HAP-1 (cell line): Measurements from ENCODE around the gene CCZ1.
A peak's percentile ranks its signal among the peaks of the same experiment; 100 is the strongest.
"Not testable (repeated sequence)": the region's sequence is repeated elsewhere in the genome, so short reads cannot be mapped to it uniquely, and the experiment has no call there.

Experiments used
- DNase-seq, 2 experiments: peaks; one replicate each; pipeline ENCODE4 v3.0.0-alpha.2; 2016 to 2020; ENCODE audit warnings: low spot score in 2 of 2
- H3K27me3 ChIP-seq: fragments of 250-450 bp; sonication (Bioruptor Pico); 2 replicates; pipeline ENCODE4 v1.5.1; 2020; ENCODE audit warnings: low read depth, mild to moderate bottlenecking, moderate library complexity
- H3K36me3 ChIP-seq: fragments of 250-450 bp; sonication (Bioruptor Pico); replicated peaks from 2 replicates; pipeline ENCODE4 v1.5.1; 2020; ENCODE audit warnings: mild to moderate bottlenecking
- H3K4me1 ChIP-seq: fragments of 250-450 bp; sonication (Bioruptor Pico); 2 replicates; pipeline ENCODE4 v1.5.1; 2020; ENCODE audit warnings: mild to moderate bottlenecking
- H3K4me3 ChIP-seq: fragments of 250-450 bp; sonication (Bioruptor Pico); 2 replicates; pipeline ENCODE4 v1.5.1; 2020; ENCODE audit warnings: mild to moderate bottlenecking, moderate library complexity
- H3K9me3 ChIP-seq: fragments of 250-450 bp; sonication (Bioruptor Pico); 2 replicates; pipeline ENCODE4 v1.5.1; 2020; ENCODE audit warnings: mild to moderate bottlenecking, moderate library complexity
- in situ Hi-C: fragments of 300-500 bp; cut with MboI; formaldehyde crosslinking; loops from 3 replicates; pipeline ENCODE4 v1.14.3; 2020; ENCODE audit warnings: low sequenced_read_pairs, inconsistent platforms, mixed read lengths

Gene CCZ1

DNA sequence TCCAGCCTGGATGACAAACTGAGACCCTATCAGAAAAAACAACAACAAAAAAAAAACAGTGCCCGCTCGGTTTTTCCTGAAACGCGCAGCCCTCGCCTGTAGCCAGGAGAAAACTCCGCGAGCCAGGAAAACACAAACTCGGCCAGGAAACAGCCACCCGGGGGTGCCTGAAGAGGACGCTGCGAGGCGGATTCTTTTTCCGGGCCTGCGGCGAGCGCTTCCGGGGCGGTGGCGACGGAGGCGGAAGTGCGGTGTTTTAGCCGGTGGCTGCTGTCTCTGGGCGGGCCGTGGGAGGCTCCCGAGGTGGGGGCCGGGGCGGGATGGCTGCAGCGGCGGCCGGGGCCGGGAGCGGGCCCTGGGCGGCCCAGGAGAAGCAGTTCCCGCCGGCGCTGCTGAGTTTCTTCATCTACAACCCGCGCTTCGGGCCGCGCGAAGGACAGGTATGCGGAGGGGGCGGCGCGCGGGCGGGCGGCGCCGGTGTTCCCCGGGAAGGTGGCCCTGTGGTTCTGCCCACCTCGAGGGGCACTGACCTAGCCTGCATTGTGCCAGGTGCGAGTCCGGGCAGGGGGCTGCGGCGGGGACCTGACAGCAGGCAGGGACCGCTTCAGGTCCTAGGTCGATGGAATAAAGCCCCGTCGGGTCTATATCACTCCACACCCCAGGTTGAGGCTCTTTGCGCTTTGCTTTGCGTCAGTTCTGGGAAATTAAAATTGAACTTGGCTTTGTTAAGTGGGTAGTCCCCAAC, at the start of gene CCZ1:
Gene CCZ1 (plus strand): TSS at position 254 of the 745 bp plus-strand sequence. CDS start 67 bp downstream, at position 321.
- peak within 1 kb of the TSS; percentile 20 for H3K4me3 ChIP-seq
- H3K27me3 ChIP-seq, H3K4me1 ChIP-seq, in situ Hi-C loops, H3K36me3 ChIP-seq, H3K9me3 ChIP-seq: not testable (repeated sequence)
- peak; percentile 16 to 87 for DNase-seq

DNA sequence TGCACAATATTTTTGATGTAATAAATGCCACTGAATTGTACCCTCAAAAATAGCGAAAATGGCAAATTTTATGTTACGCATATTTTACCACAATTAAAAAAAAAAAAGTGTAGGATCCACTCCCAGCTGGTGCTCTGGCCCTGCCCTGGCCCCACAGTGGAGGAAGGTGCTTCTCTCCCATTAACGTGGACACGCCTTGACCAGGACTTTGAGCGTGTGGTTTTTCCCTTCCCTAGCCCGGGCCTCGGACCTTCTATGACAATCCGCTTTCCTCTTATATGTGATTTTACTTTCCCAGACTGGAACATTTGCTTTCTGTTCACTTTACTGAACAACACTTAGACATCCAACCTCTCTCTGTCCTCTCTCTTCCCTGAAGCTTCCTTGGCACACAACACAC, 47.6 kb upstream of the CCZ1 start:
- Histone ChIP-seq H3K4me3 (no peak overlapping the region), H3K4me1 (0 out of 2 replicates have a peak, but pooled peaks cover 2% of the 10 kb centered on the region)
- in situ Hi-C loops: loop anchor here (25.0 kb wide), 1 partner anchor 136 kb away; no protein-coding TSS in a partner anchor

DNA sequence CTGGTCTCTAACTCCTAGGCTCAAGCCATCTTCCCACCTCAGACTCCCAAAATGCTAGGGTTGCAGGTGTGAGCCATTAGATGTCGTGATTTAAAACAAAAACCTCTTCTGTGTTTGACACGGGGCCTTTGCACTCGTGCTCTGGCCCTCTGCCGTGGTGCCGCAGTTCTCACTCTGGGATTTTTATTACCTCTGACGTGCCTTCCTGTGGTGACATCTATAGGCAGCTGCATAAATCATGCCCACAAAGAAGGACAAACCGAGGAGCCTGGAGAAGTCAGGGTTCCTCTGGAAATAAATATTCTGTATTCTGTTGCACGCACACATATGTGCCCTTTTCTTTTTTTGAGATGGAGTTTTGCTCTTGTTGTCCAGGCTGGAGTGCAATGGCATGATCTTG, 43.8 kb upstream of the CCZ1 start:
- H3K27me3 ChIP-seq: no peaks in the 10 kb centered on the region
- DNase-seq: no peak
- H3K4me1 ChIP-seq: peaks cover 2% of the 10 kb centered on the region; the same call in 1 of the 2 replicates
- no peak overlapping the region for H3K4me3 ChIP-seq
- H3K9me3 ChIP-seq: no peaks in the 10 kb centered on the region
- in situ Hi-C loops: loop anchor here (25.0 kb wide), 1 partner anchor 133 kb away; no protein-coding TSS in a partner anchor
- no peaks in the 10 kb centered on the region for H3K36me3 ChIP-seq

More for the DNA sequence above, 47.6 kb upstream of the CCZ1 start:
- no peak for DNase-seq
- H3K36me3 ChIP-seq: no peaks in the 10 kb centered on the region
- no peaks in the 10 kb centered on the region for H3K9me3 ChIP-seq
- no peaks in the 10 kb centered on the region for H3K27me3 ChIP-seq

DNA sequence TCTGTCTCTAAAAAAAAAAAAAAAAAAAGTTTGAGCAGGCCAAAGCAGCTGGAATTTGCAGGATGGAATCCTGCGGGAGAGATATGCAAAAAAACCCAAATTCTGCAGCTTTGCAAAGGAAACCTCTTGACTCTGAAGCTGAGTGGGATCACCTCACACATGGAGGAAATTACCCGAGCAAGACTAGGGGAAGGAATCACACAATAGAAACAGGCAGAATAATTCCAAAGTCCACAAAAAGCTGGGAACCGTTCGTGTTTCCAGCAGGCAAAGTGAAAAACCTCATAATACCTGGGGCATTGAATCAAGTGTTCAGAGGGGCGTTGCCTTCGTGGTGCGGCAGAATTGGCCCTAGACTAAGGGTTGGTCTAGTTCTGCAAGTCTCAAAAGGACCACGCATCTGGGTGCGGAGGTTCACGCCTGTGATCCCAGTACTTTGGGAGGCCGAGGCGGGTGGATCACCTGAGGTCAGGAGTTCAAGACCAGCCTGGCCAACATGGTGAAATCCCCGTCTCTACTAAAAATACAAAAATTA, 41.4 kb upstream of the CCZ1 start:
- H3K36me3 ChIP-seq, H3K4me3 ChIP-seq, DNase-seq, H3K9me3 ChIP-seq, H3K27me3 ChIP-seq, H3K4me1 ChIP-seq: not testable (repeated sequence)
- in situ Hi-C loops: loop anchor here (25.0 kb wide), 1 partner anchor 130 kb away; no protein-coding TSS in a partner anchor

DNA sequence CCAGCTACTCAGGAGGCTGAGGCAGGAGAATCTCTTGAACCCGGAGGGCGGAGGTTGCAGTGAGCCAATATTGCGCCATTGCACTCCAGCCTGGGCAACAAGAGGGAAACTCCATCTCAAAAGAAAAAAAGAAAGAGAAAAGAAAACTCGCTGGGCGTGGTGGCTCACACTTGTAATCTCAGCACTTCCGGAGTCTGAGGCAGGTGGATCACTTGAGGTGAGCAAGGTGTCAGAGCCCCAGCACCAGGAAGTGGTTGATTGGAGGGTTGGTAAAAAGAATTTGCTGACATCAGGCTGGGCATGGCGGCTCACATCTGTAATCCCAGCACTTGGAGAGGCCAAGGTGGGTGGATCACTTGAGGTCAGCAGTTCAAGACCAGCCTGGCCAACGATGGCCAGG, 40.0 kb upstream of the CCZ1 start:
- H3K4me3 ChIP-seq, H3K27me3 ChIP-seq, H3K4me1 ChIP-seq, H3K36me3 ChIP-seq, H3K9me3 ChIP-seq, DNase-seq: not testable (repeated sequence)
- in situ Hi-C loops: loop anchor here (25.0 kb wide), 1 partner anchor 129 kb away; no protein-coding TSS in a partner anchor

DNA sequence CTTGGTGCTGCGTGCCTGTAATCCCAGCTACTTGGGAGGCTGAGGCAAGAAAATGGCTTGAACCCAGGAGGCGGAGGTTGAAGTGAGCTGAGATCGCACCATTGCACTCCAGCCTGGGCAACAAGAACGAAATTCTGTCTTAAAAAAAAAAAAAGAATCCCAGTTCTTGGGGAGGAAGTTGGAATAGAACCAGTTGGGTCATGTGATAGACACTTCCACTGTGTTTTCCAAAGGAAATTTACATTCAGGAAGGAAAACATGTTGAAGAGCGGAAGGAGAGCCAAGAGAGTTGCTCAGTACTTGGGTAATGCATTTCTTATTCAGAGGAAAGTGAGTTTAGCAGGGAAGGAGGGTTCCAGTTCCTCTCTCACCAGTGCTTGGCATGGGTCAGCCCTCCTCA, 37.3 kb upstream of the CCZ1 start:
- not testable (repeated sequence) for H3K36me3 ChIP-seq, H3K4me3 ChIP-seq, H3K9me3 ChIP-seq, H3K4me1 ChIP-seq, DNase-seq, H3K27me3 ChIP-seq
- in situ Hi-C loops: loop anchor here (25.0 kb wide), 1 partner anchor 126 kb away; no protein-coding TSS in a partner anchor

DNA sequence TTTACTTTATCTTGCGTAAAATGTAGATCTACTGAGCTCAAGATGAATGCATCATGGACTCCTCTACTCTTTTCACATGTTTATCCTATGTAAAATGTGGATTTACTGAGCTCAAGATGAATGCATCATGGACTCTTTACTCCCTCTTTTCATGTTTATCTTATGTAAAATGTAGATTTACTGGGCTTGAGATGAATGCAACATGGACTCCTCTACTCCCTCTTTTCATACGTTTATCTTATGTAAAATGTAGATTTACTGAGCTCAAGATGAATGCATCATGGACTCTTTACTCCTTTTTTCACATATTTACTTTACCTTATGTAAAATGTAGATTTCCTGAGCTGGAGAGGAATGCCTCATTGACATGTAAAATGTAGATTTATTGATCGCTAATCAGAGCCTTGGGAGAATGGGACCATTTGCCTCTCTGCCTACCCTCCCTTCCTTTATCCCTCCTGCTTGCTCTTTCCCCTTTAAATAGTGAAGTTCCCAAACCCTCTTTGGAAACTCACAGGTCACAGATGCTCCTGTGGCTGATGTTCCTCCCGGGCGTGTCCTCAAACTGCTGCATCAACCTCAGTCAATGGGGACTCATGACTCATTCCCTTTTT, 35.7 kb upstream of the CCZ1 start:
- H3K36me3 ChIP-seq, DNase-seq, H3K27me3 ChIP-seq, H3K9me3 ChIP-seq, H3K4me1 ChIP-seq, H3K4me3 ChIP-seq: not testable (repeated sequence)
- in situ Hi-C loops: loop anchor here (25.0 kb wide), 1 partner anchor 124 kb away; no protein-coding TSS in a partner anchor

DNA sequence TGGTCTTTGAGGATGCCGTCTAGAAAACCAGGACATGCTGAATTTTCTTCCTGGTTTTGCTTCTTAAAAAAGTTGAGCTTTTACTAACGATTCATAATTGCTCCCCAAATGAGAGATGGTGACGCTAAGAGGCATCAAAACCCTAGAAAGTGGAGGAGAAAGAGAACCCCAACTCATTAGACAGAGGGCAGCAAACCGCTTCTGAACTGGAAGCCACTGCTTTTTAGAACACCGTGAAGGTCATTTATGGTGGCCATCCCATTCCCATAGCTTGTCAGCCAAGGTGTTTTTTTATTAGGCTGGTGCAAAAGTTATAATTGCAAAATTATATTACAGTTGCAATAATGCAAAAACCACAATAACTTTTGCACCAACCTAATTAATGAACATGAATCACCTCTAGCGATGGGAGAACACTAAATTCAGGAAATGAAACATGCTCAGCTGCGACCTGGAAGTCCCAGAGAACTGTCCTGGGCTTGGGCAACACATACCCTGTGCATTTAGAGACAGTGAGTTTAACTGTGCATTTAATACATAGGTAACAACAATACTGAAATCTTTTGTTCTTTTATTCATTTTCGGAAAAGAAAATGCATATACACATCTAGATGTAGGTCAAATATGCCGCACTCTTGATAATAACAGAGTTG, 33.1 kb upstream of the CCZ1 start:
- not testable (repeated sequence) for H3K9me3 ChIP-seq, H3K4me3 ChIP-seq, H3K27me3 ChIP-seq, DNase-seq, H3K4me1 ChIP-seq, H3K36me3 ChIP-seq
- in situ Hi-C loops: loop anchor here (25.0 kb wide), 1 partner anchor 122 kb away; no protein-coding TSS in a partner anchor

DNA sequence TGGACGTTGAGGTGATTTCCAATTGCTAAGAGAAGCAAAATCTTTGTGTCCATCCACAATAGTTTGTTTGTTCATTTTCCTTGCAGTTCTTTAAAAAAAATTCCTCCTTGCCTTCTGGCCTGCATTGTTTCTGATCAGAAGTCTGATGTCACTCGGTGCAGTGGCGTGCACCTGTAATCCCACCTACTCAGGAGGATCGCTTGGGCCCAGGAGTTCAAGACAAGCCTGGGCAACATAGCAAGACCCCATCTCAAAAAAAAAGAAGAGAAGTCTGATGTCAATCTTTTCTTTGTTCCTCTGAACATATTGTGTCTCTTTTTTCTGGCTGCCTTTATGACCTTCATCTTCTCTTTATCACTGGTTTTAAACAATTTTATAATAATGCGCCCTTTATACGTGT, 31.5 kb upstream of the CCZ1 start:
- peaks cover 4% of the 10 kb centered on the region; the same call in 1 of the 2 replicates for H3K27me3 ChIP-seq
- no peaks in the 10 kb centered on the region for H3K9me3 ChIP-seq
- H3K4me3 ChIP-seq: no peak overlapping the region
- H3K4me1 ChIP-seq: peaks cover 8% of the 10 kb centered on the region
- DNase-seq: no peak
- no peaks in the 10 kb centered on the region for H3K36me3 ChIP-seq
- in situ Hi-C loops: loop anchor here (25.0 kb wide), 1 partner anchor 120 kb away; no protein-coding TSS in a partner anchor

DNA sequence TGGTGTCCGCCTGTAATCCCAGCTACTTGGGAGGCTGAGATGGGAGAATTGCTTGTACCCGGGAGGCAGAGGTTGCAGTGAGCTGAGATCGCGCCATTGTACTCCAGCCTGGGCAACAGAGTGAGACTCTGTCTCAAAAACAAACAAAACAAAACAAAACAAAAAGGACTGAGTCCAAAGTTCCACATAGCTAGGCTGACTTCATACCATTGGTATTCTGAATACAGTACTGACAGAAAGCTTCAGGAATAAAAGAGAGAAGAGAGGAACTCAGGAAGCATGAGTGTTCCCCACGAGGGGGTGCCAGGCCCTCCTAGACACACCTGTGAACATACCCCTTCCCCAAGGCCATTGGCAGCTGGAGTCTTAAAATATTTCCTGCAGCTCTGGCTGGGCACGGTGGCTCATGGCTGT, 29.6 kb upstream of the CCZ1 start:
- H3K4me1 ChIP-seq, DNase-seq, H3K4me3 ChIP-seq, H3K36me3 ChIP-seq, H3K9me3 ChIP-seq, H3K27me3 ChIP-seq: not testable (repeated sequence)
- in situ Hi-C loops: loop anchor here (25.0 kb wide), 1 partner anchor 118 kb away; no protein-coding TSS in a partner anchor

DNA sequence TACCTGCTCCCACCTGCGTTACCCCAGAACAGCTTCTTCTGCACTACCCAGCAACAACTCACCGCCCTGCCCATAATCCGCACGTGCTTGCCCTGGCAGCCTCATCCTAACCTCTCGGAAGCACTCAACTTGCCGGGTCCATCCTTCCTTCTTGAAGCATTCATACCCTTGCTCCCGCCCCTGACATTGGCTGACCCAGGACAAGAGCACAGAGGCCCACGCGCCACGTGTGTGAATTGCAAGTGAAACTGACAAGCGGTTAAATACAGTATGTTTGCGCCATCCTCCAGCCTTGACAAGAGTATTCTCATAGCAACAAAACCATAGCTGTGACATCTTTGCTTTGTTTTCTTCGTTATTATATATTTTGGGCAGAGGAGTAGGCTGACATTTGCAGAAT, 28.8 kb upstream of the CCZ1 start:
- H3K4me1 ChIP-seq: no peaks in the 10 kb centered on the region; the same call in 1 of the 2 replicates
- no peak overlapping the region for H3K4me3 ChIP-seq
- H3K36me3 ChIP-seq: no peaks in the 10 kb centered on the region
- no peak for DNase-seq
- H3K27me3 ChIP-seq: peaks cover 4% of the 10 kb centered on the region; the same call in 1 of the 2 replicates
- no peaks in the 10 kb centered on the region for H3K9me3 ChIP-seq
- in situ Hi-C loops: loop anchor here (25.0 kb wide), 1 partner anchor 118 kb away; no protein-coding TSS in a partner anchor

DNA sequence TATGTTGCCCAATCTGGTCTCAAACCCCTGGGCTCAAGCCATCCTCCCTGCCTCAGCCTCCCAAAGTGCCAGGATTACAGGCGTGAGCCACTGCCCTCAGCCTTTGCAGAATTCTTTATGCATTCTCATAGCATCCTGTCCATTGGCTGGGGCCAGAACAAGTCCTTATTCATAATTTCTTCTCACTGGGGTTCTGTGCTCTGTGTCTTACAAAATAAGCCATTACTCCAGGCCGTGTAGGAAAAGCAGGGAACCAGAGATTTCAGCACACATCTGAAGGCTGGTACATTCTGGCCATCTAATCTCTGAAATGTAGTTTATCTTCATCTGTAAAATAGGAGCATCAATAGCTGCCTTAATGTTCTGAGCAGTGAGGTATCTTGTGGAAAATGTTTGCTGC, 28.2 kb upstream of the CCZ1 start:
- Histone ChIP-seq H3K27me3 (peaks cover 4% of the 10 kb centered on the region; the same call in 1 of the 2 replicates), H3K9me3 (no peaks in the 10 kb centered on the region), H3K4me1 (no peaks in the 10 kb centered on the region; the same call in 1 of the 2 replicates), H3K4me3 (no peak overlapping the region), H3K36me3 (no peaks in the 10 kb centered on the region)
- in situ Hi-C loops: loop anchor here (25.0 kb wide), 1 partner anchor 117 kb away; no protein-coding TSS in a partner anchor
- no peak for DNase-seq

DNA sequence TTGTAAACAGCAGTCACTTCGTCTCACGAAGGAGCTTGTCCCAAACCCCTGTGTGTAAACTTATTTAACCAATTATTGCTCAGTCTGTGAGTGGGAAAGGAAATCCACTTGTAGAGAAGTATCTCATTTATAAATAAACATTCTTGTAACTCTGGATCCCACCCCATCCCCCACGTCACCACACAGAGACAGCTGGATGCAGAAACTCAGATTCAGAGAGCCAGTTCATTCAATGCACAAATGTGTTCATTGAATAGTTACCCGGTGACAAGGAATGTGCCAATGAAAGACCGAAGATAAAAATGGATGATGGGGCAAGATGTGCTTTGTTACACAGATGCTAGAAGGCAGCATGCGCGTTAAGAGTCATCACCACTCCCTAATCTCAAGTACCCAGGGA, 26.2 kb upstream of the CCZ1 start:
- in situ Hi-C loops: loop anchor here (25.0 kb wide), 1 partner anchor 115 kb away; no protein-coding TSS in a partner anchor
- H3K4me1 ChIP-seq: no peaks in the 10 kb centered on the region; the same call in 1 of the 2 replicates
- H3K36me3 ChIP-seq: no peaks in the 10 kb centered on the region
- H3K27me3 ChIP-seq: no peaks in the 10 kb centered on the region
- H3K9me3 ChIP-seq: no peaks in the 10 kb centered on the region
- DNase-seq: no peak
- H3K4me3 ChIP-seq: no peak overlapping the region
